ENCODE measurements around the gene STAT4. TPM values are rescaled to one million over a fixed set of nuclear protein-coding genes. Genes with fewer than 3 reads are reported as not detected.

STAT4 gene
- total RNA-seq, 4 donors from 2014 or later, result 3.1 to 9.1 TPM; not detected in 2

GRCh38 chr2:191038741-191039140 is 112.1 kb downstream of the STAT4 start:
- in situ Hi-C loops (cut with MboI; ENCODE audit: low pct_ligation_motif_present in 1 of 4, low pct_unique_long_range_greater_than_20kb in 1 of 4, low sequenced_read_pairs in 3 of 4), result no loop called here
- H3K27ac ChIP-seq, result no peak overlapping the region
- no peak for TF ChIP-seq CTCF (IDR thresholded peaks at IDR 0.05)
- TF ChIP-seq POLR2A (IDR thresholded peaks at IDR 0.05), result no peak
- TF ChIP-seq EP300 (IDR thresholded peaks at IDR 0.05; ENCODE audit: low read depth), result no peak
- no peak for TF ChIP-seq POLR2AphosphoS5 (IDR thresholded peaks at IDR 0.05)

GRCh38 chr2:191038241-191038725 is 112.5 kb downstream of the STAT4 start:
- Histone ChIP-seq H3K27me3 (no peaks in the 10 kb centered on the region), H3K36me3 (no peaks in the 10 kb centered on the region), H3K4me3 (no peak overlapping the region), H3K9me3 (no peaks in the 10 kb centered on the region), H3K27ac (no peak overlapping the region), H3K4me1 (peaks cover 0 to 3% (median 0%) of the 10 kb centered on the region in 4 donors)
- no peak for TF ChIP-seq EP300 (IDR thresholded peaks at IDR 0.05; ENCODE audit: low read depth)
- TF ChIP-seq POLR2AphosphoS5 (IDR thresholded peaks at IDR 0.05), result no peak
- no peak for TF ChIP-seq CTCF (IDR thresholded peaks at IDR 0.05)
- no peak for TF ChIP-seq POLR2A (IDR thresholded peaks at IDR 0.05)
- DNase-seq, result no peak
- 33 to 41% methylated on average over 2 of the region's 2 CpGs for WGBS, 2 donors (ENCODE audit: low coverage in 1 of 2)
- in situ Hi-C loops (cut with MboI; ENCODE audit: low pct_ligation_motif_present in 1 of 4, low pct_unique_long_range_greater_than_20kb in 1 of 4, low sequenced_read_pairs in 3 of 4) (no loop called here), intact Hi-C loops (cut with DNase I; ENCODE audit: low total_unique reads) (no loop called here)

More at GRCh38 chr2:191038741-191039140, 112.1 kb downstream of the STAT4 start:
- intact Hi-C loops (cut with DNase I; ENCODE audit: low total_unique reads), result no loop called here
- H3K27me3 ChIP-seq, result no peaks in the 10 kb centered on the region
- no peaks in the 10 kb centered on the region for H3K9me3 ChIP-seq
- 80 to 81% methylated on average over 1 to 2 of the region's 2 CpGs for WGBS, 2 donors (ENCODE audit: low coverage in 1 of 2)
- H3K36me3 ChIP-seq, result no peaks in the 10 kb centered on the region
- no peak overlapping the region for H3K4me3 ChIP-seq
- DNase-seq, result no peak
- H3K4me1 ChIP-seq, result peaks cover 0 to 3% (median 0%) of the 10 kb centered on the region in 4 donors

GRCh38 chr2:191037351-191037750 is 113.4 kb downstream of the STAT4 start:
- Histone ChIP-seq H3K4me1 (peaks cover 0 to 3% (median 0%) of the 10 kb centered on the region in 4 donors), H3K9me3 (no peaks in the 10 kb centered on the region), H3K36me3 (no peaks in the 10 kb centered on the region), H3K27me3 (no peaks in the 10 kb centered on the region), H3K27ac (no peak overlapping the region), H3K4me3 (no peak overlapping the region)
- WGBS, 2 donors (ENCODE audit: low coverage in 1 of 2), result 95 to 100% methylated on average over 2 to 4 of the region's 4 CpGs
- in situ Hi-C loops (cut with MboI; ENCODE audit: low pct_ligation_motif_present in 1 of 4, low pct_unique_long_range_greater_than_20kb in 1 of 4, low sequenced_read_pairs in 3 of 4), result no loop called here
- TF ChIP-seq CTCF (IDR thresholded peaks at IDR 0.05) (no peak), POLR2AphosphoS5 (IDR thresholded peaks at IDR 0.05) (no peak), EP300 (IDR thresholded peaks at IDR 0.05; ENCODE audit: low read depth) (no peak), POLR2A (IDR thresholded peaks at IDR 0.05) (no peak)
- intact Hi-C loops (cut with DNase I; ENCODE audit: low total_unique reads), result no loop called here
- no peak for DNase-seq

GRCh38 chr2:191036363-191036762 is 114.4 kb downstream of the STAT4 start:
- no peak overlapping the region for H3K27ac ChIP-seq
- WGBS, 2 donors (ENCODE audit: low coverage in 1 of 2), result 90% methylated on average over 2 of the region's 2 CpGs; no CpG with 5 or more reads in 1 of the 2 donors
- no peaks in the 10 kb centered on the region for H3K27me3 ChIP-seq
- no peak overlapping the region for H3K4me3 ChIP-seq
- DNase-seq, result no peak
- intact Hi-C loops (cut with DNase I; ENCODE audit: low total_unique reads) (loop anchor here (1.0 kb wide), 1 partner anchor 24 kb away; no protein-coding TSS in a partner anchor), in situ Hi-C loops (cut with MboI; ENCODE audit: low pct_ligation_motif_present in 1 of 4, low pct_unique_long_range_greater_than_20kb in 1 of 4, low sequenced_read_pairs in 3 of 4) (no loop called here)
- H3K4me1 ChIP-seq, result peaks cover 0 to under 1% (median 0%) of the 10 kb centered on the region in 4 donors
- no peaks in the 10 kb centered on the region for H3K9me3 ChIP-seq
- no peaks in the 10 kb centered on the region for H3K36me3 ChIP-seq
- TF ChIP-seq POLR2AphosphoS5 (IDR thresholded peaks at IDR 0.05) (no peak), POLR2A (IDR thresholded peaks at IDR 0.05) (no peak), EP300 (IDR thresholded peaks at IDR 0.05; ENCODE audit: low read depth) (no peak), CTCF (IDR thresholded peaks at IDR 0.05) (no peak)

Measured in transverse colon (tissue), 4 donors.